RWPE1 (cell line): ENCODE measurements around the gene KDM6A.

ENCODE experiments used
- CTCF ChIA-PET: fragments of 350-600 bp; sonication (Branson Sonifier 250); formaldehyde crosslinking; extraction: SDS; loops from one replicate; lab custom pipeline; 2021; lab: Yijun Ruan, JAX
- POLR2A ChIA-PET: fragments of 400-600 bp; formaldehyde crosslinking; extraction: SDS; loops from one replicate; lab custom pipeline; 2020; ENCODE audit warnings: antibody characterized with exemption; ENCODE audit not compliant: low non-redundant PET; lab: Yijun Ruan, JAX
- DNase-seq: peaks from one replicate; pipeline ENCODE4 v3.0.0; 2012; ENCODE audit warnings: low spot score
- H3K27ac ChIP-seq: fragments of 450-650 bp; 2 replicates; pipeline ENCODE4 v1.5.1; 2017
- TF ChIP-seq, protein P1 (sequence below): fragments of 450-650 bp; conservative IDR thresholded peaks from 2 replicates; pipeline ENCODE4 v1.5.1; 2017; ENCODE audit warnings: low read depth, mild to moderate bottlenecking

KDM6A gene

DNA sequence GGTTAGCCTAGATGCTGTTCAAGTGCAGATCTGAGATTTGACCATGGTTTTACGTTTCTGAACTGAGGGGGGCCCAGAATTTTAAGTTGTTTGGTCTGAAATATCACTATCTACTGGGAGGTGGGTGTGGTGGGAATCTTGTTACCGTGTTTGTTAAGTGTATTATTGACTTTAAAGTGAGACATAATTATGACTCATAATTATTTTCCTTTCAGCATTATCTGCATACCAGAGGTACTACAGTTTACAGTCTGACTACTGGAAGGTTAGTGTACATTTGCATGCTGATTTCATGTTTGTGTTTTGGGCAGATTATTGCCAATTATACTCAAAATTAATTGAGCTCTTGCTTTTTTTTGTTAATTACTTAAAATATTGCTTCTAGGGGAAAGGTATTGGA, 101.5 kb downstream of the KDM6A start:
- H3K27ac ChIP-seq = no peak overlapping the region
- peak; percentile 50 for DNase-seq
- CTCF ChIA-PET = no interaction called here
- TF ChIP-seq, protein P1, sequence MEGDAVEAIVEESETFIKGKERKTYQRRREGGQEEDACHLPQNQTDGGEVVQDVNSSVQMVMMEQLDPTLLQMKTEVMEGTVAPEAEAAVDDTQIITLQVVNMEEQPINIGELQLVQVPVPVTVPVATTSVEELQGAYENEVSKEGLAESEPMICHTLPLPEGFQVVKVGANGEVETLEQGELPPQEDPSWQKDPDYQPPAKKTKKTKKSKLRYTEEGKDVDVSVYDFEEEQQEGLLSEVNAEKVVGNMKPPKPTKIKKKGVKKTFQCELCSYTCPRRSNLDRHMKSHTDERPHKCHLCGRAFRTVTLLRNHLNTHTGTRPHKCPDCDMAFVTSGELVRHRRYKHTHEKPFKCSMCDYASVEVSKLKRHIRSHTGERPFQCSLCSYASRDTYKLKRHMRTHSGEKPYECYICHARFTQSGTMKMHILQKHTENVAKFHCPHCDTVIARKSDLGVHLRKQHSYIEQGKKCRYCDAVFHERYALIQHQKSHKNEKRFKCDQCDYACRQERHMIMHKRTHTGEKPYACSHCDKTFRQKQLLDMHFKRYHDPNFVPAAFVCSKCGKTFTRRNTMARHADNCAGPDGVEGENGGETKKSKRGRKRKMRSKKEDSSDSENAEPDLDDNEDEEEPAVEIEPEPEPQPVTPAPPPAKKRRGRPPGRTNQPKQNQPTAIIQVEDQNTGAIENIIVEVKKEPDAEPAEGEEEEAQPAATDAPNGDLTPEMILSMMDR = no peak
- POLR2A ChIA-PET = no interaction called here

- DNase-seq = no peak
- POLR2A ChIA-PET = no interaction called here
- CTCF ChIA-PET = no interaction called here
- H3K27ac ChIP-seq = no peak overlapping the region
- TF ChIP-seq, protein P1 = no peak
These were observed 102.8 kb downstream of the KDM6A start for GRCh38 chrX:44975666-44976263.

GRCh38 chrX:44978976-44979375, 106.0 kb downstream of the KDM6A start:
- ChIA-PET CTCF (no interaction called here), POLR2A (no interaction called here)
- no peak for DNase-seq
- TF ChIP-seq, protein P1 = no peak
- H3K27ac ChIP-seq = no peak overlapping the region

- CTCF ChIA-PET = no interaction called here
- no peak overlapping the region for H3K27ac ChIP-seq
- no peak for DNase-seq
- TF ChIP-seq, protein P1 = no peak
- POLR2A ChIA-PET = no interaction called here
These were observed 107.4 kb downstream of the KDM6A start for GRCh38 chrX:44980403-44980802.

- TF ChIP-seq, protein P1 = no peak
- H3K27ac ChIP-seq = no peak overlapping the region
- DNase-seq = no peak
- CTCF ChIA-PET = no interaction called here
- POLR2A ChIA-PET = no interaction called here
These were observed 107.9 kb downstream of the KDM6A start for GRCh38 chrX:44980883-44981282.

GRCh38 chrX:44989995-44990770, 117.2 kb downstream of the KDM6A start:
- TF ChIP-seq, protein P1 = no peak
- DNase-seq = no peak
- no peak overlapping the region for H3K27ac ChIP-seq
- POLR2A ChIA-PET = no interaction called here
- CTCF ChIA-PET = no interaction called here
